T-helper 17 cell (primary cell): Measurements from ENCODE around the gene KSR2. TPM values are rescaled to one million over a fixed set of nuclear protein-coding genes. Genes with fewer than 3 reads are reported as not detected.

ENCODE experiments used
- ATAC-seq: fragments of 150-1000 bp; cut with Tn5 transposase; 2 replicates; pipeline ENCODE4 v1.10.0; 2021; ENCODE audit warnings: mild to moderate bottlenecking, moderate library complexity
- DNase-seq, 3 donors: peaks; one replicate each; pipeline versions ENCODE4 v3.0.0 to v3.0.0-alpha.2; 2020 to 2021
- H3K9me3 ChIP-seq: one replicate; pipeline ENCODE4 v1.7.0; 2013; ENCODE audit warnings: low read length, mild to moderate bottlenecking; ENCODE audit not compliant: control insufficient read depth, poor library complexity, severe bottlenecking
- H3K27ac Mint-ChIP-seq: one replicate; pipeline ENCODE4 v1.8.0; 2022; ENCODE audit warnings: mild to moderate bottlenecking, moderate library complexity, mixed read lengths
- H3K27me3 Mint-ChIP-seq: one replicate; pipeline ENCODE4 v1.8.0; 2022; ENCODE audit warnings: mixed read lengths
- H3K36me3 Mint-ChIP-seq: one replicate; pipeline ENCODE4 v1.8.0; 2022; ENCODE audit warnings: low read depth, mixed read lengths
- H3K4me1 Mint-ChIP-seq: one replicate; pipeline ENCODE4 v1.8.0; 2022; ENCODE audit warnings: mild to moderate bottlenecking, mixed read lengths
- H3K4me3 Mint-ChIP-seq: one replicate; pipeline ENCODE4 v1.8.0; 2022; ENCODE audit warnings: mild to moderate bottlenecking, moderate library complexity, mixed read lengths
- total RNA-seq, 4 donors: library from RNA in 2 of 4; stranded (reverse) in 2 of 4; gene quantifications; one replicate each; pipeline ENCODE4 v1.2.3 and lab custom pipeline; 2022 to 2026

KSR2 gene
- total RNA-seq, 2 donors from 2014 or later = 0.05 to 0.10 TPM

- H3K4me1 Mint-ChIP-seq = no peaks in the 10 kb centered on the region
- H3K27ac Mint-ChIP-seq = no peak overlapping the region
- H3K4me3 Mint-ChIP-seq = no peak overlapping the region
- H3K27me3 Mint-ChIP-seq = no peaks in the 10 kb centered on the region
- no peaks in the 10 kb centered on the region for H3K9me3 ChIP-seq
- no peak for ATAC-seq
- no peaks in the 10 kb centered on the region for H3K36me3 Mint-ChIP-seq
- no peak for DNase-seq
Observed at GRCh38 chr12:117622087-117622486, 346.7 kb downstream of the KSR2 start.

DNA sequence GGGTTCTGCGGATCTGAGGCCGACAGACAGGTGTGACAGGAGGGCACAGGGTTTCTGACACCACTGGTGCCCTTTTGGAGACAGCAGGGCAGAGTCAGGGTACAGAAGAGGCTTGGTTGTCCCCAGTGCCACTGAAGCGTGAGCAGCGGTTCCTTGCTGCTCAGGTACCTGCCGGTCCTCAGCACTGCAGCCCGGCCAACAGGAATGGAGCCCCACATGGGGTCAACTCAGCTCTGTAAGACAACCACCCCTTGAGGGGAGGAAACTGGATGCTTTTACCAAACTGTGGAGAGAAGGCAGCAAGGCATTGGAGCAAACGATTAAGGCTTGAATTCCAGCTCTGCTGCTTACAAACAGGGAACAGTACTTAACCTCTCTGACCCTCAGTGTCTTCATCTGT is 361.0 kb downstream of the KSR2 start:
- no peaks in the 10 kb centered on the region for H3K27me3 Mint-ChIP-seq
- no peak overlapping the region for H3K4me3 Mint-ChIP-seq
- H3K36me3 Mint-ChIP-seq = no peaks in the 10 kb centered on the region
- H3K27ac Mint-ChIP-seq = no peak overlapping the region
- DNase-seq (no peak), ATAC-seq (no peak)
- H3K9me3 ChIP-seq = no peaks in the 10 kb centered on the region
- H3K4me1 Mint-ChIP-seq = no peaks in the 10 kb centered on the region

DNA sequence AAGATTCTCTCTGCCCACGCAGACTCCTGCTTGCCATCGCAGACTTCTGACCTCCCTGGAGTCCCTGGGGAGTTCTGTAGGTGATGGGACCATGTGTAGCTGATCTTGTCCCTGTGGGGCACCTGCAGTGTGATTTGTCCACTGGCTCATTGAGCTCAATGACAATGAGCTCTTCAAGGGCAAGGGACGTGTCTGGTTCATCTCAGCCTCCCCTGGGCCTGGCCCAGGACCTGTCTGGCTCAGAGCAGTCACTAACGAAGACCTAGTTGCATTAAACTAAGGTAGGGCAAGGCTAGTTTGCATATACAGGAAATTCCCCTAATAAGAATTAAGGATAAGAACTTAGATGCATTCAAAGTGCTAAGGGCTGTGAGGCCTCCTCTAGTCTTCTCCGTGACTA is 361.8 kb downstream of the KSR2 start:
- no peaks in the 10 kb centered on the region for H3K4me1 Mint-ChIP-seq
- no peak for DNase-seq
- H3K27me3 Mint-ChIP-seq = no peaks in the 10 kb centered on the region
- H3K9me3 ChIP-seq = no peaks in the 10 kb centered on the region
- H3K4me3 Mint-ChIP-seq = no peak overlapping the region
- no peaks in the 10 kb centered on the region for H3K36me3 Mint-ChIP-seq
- no peak overlapping the region for H3K27ac Mint-ChIP-seq
- ATAC-seq = no peak

DNA sequence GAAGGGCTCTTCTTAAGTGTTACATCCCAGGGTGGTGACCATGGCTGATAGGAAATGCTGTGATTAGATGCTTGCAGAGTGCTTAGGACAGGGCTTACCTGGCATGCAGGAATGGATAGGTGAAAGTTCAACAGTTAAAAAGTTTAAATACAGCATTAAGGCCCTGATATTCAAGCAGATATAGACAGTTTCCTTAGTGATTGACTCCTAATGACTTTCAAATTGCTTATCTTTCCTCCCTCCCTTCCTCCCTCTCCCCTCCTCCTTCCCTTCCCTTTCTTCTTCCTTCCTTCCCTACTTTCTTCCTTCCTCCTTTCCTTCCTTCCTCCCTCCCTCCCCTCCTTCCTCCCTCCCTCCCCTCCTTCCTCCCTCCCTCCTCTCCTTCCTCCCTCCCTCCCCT is 362.8 kb downstream of the KSR2 start:
- H3K4me1 Mint-ChIP-seq = no peaks in the 10 kb centered on the region
- no peak for ATAC-seq
- H3K36me3 Mint-ChIP-seq = no peaks in the 10 kb centered on the region
- H3K4me3 Mint-ChIP-seq = no peak overlapping the region
- H3K27me3 Mint-ChIP-seq = no peaks in the 10 kb centered on the region
- DNase-seq = no peak
- no peak overlapping the region for H3K27ac Mint-ChIP-seq
- H3K9me3 ChIP-seq = no peaks in the 10 kb centered on the region

DNA sequence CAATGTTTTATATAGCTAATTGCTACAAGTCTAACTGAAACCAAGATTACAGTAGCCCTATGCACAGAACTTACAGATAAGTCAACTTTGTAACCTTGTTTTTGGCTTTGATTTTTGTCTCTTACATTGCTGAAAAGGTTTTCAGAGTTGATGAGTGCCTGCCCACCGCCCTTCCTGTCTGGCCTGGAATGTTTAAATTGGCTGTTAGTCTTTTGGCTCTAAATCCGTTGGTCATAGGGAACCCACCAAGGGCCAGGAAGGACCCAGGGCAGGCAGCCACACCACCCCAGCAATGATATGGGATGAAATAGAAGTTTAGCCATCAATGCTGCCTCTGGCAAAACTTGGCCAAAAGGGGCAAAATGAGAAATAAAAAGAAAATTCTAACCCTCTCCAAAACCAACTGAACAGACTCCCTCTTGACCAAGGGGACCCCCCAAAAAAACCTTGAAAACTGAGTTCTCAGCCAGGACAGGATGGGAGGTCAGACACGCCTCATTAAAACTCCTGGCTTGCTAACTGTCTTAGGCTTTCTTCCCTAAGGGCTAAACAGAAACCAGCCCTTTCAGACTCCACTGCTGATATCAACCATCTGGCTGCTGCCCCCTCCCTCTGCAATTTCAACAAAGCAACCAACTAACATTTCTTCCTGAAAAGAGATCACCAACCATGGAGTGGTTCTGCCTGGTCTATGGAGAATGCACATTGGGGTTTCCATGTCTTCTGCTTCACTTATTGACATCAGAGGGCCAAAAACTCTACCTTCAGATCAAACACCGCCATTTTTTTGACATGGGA is 365.3 kb downstream of the KSR2 start:
- H3K27me3 Mint-ChIP-seq = no peaks in the 10 kb centered on the region
- no peak overlapping the region for H3K4me3 Mint-ChIP-seq
- H3K4me1 Mint-ChIP-seq = no peaks in the 10 kb centered on the region

GRCh38 chr12:117599849-117600248 is 368.9 kb downstream of the KSR2 start:
- H3K36me3 Mint-ChIP-seq = no peaks in the 10 kb centered on the region
- ATAC-seq (no peak), DNase-seq (no peak)
- H3K4me3 Mint-ChIP-seq = no peak overlapping the region
- no peaks in the 10 kb centered on the region for H3K4me1 Mint-ChIP-seq
- no peak overlapping the region for H3K27ac Mint-ChIP-seq
- no peaks in the 10 kb centered on the region for H3K27me3 Mint-ChIP-seq
- H3K9me3 ChIP-seq = no peaks in the 10 kb centered on the region

More for the DNA sequence above, 365.3 kb downstream of the KSR2 start:
- no peaks in the 10 kb centered on the region for H3K9me3 ChIP-seq
- ATAC-seq (no peak), DNase-seq (no peak)
- no peak overlapping the region for H3K27ac Mint-ChIP-seq
- no peaks in the 10 kb centered on the region for H3K36me3 Mint-ChIP-seq

DNA sequence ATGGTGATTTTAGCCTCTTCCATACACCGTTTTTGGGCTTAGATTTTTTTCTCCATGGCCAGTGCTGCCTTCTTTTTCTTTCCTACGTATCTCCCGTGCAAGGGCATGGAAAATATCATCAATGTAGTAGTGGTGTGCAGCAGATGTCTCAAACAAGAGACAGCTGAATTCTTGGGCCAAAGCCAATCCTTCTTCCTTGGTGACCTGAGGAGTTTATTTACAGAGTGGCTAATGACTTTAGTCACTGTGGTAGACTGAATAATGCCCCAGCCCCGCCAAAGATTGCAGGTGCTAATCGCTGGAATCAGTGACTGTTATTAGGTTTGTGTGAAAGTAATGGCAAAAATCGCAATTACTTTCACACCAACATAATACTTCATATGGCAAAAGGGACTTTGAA is 371.8 kb downstream of the KSR2 start:
- H3K4me1 Mint-ChIP-seq = no peaks in the 10 kb centered on the region
- no peaks in the 10 kb centered on the region for H3K36me3 Mint-ChIP-seq
- H3K4me3 Mint-ChIP-seq = no peak overlapping the region
- ATAC-seq (no peak), DNase-seq (no peak)
- no peaks in the 10 kb centered on the region for H3K9me3 ChIP-seq
- no peaks in the 10 kb centered on the region for H3K27me3 Mint-ChIP-seq
- no peak overlapping the region for H3K27ac Mint-ChIP-seq

DNA sequence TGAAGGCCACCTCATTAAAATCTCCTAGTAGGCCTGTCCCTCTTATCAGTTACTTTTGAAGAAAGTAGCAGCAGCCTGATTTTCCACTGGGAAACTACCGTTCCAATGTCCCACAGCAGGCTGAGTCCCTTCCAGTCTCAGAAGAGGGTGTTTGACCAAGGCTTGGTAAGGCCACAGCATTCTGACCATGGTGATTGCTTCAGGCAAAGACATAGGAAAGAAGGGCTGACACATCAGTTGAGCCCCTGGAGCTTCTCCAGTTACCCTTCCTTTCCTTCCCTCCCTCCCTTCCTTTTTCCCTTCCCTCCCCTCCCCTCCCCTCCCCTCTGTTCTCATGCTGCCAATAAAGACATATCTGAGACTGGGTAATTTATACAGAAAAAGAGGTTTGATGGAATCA is 373.0 kb downstream of the KSR2 start:
- Mint-ChIP-seq H3K27ac (no peak overlapping the region), H3K36me3 (no peaks in the 10 kb centered on the region), H3K4me3 (no peak overlapping the region), H3K27me3 (no peaks in the 10 kb centered on the region), H3K4me1 (no peaks in the 10 kb centered on the region)
- DNase-seq (no peak), ATAC-seq (no peak)
- no peaks in the 10 kb centered on the region for H3K9me3 ChIP-seq

- H3K4me3 Mint-ChIP-seq = no peak overlapping the region
- no peaks in the 10 kb centered on the region for H3K27me3 Mint-ChIP-seq
- no peaks in the 10 kb centered on the region for H3K36me3 Mint-ChIP-seq
- H3K27ac Mint-ChIP-seq = no peak overlapping the region
- H3K4me1 Mint-ChIP-seq = no peaks in the 10 kb centered on the region
- no peak for ATAC-seq
- H3K9me3 ChIP-seq = no peaks in the 10 kb centered on the region
- DNase-seq = no peak
Observed at GRCh38 chr12:117594481-117594880, 374.3 kb downstream of the KSR2 start.

DNA sequence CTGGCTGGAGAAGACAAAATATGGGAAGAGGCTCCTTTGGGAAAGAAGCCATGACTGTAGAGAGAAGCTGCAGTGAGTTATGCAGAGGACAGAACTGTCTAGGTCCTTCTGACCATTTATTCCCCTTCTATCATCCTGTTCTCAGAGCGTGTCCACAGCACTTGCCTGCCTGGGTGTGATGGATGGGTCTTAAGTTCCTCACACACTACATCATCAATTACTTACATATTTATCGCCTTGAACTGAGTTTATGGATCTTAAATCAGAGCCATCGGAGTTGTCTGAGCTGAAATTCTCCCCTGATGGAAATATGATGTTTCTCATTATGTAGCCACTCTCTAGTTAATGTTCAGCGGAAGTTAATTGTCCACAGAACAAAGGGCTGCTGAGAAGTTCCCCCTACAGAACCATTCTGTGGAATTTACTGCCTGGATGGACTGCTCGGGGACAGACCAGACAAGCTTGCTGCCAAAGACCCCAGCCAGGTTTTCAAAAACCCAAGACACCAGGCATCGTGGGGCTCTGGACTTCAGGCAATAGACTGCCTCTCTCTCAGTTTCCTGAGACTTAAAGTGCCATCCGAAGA is 374.9 kb downstream of the KSR2 start:
- H3K27ac Mint-ChIP-seq = no peak overlapping the region
- no peak for DNase-seq

GRCh38 chr12:117592588-117593305 is 376.0 kb downstream of the KSR2 start:
- no peak overlapping the region for H3K27ac Mint-ChIP-seq
- ATAC-seq (no peak), DNase-seq (no peak)
- H3K4me3 Mint-ChIP-seq = no peak overlapping the region
- H3K27me3 Mint-ChIP-seq = no peaks in the 10 kb centered on the region
- H3K9me3 ChIP-seq = no peaks in the 10 kb centered on the region
- no peaks in the 10 kb centered on the region for H3K4me1 Mint-ChIP-seq
- no peaks in the 10 kb centered on the region for H3K36me3 Mint-ChIP-seq

More for the DNA sequence above, 374.9 kb downstream of the KSR2 start:
- no peaks in the 10 kb centered on the region for H3K4me1 Mint-ChIP-seq
- no peaks in the 10 kb centered on the region for H3K9me3 ChIP-seq
- H3K4me3 Mint-ChIP-seq = no peak overlapping the region
- H3K27me3 Mint-ChIP-seq = no peaks in the 10 kb centered on the region
- ATAC-seq = no peak
- H3K36me3 Mint-ChIP-seq = no peaks in the 10 kb centered on the region

DNA sequence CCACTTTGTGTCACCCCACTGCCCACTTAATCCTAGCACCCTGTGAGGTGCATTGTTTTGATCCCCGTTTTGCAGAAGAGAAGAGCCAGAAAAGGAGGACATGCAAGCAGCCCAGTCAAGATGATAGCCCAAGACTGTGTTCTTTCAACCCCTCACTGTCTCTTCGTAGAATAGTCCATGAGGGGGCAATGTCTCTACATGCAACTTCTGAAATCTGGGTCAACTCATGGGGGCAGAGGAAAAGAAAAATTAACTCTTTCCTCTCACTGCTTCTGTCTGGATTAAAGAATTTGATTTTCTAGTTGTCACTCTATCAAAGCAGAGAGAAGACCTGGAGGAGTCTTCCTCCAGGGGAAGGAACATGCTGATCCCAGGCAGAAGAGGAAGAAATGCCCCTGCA is 377.8 kb downstream of the KSR2 start:
- Mint-ChIP-seq H3K27me3 (peaks cover 4% of the 10 kb centered on the region), H3K27ac (no peak overlapping the region), H3K4me3 (no peak overlapping the region), H3K36me3 (no peaks in the 10 kb centered on the region), H3K4me1 (no peaks in the 10 kb centered on the region)
- no peak for DNase-seq
- ATAC-seq = no peak
- no peaks in the 10 kb centered on the region for H3K9me3 ChIP-seq

DNA sequence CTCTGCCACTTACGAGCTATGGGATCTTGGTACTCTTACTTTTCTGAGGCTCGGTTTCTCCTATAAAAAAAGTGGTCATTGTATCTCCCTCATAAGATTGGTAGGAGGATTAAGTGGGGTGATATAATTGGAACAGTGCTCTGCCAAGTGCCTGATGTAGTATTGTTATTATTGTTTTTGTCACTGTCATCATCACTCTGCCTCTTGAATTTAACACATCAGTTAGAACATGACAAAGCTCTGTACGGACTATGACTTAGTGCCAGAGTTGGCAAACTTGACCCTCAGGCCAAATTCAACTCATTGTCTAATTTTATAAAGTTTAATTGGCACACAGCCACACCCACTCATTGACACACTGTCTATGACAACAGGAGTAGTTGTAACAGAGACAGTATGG is 378.4 kb downstream of the KSR2 start:
- no peaks in the 10 kb centered on the region for H3K4me1 Mint-ChIP-seq
- no peaks in the 10 kb centered on the region for H3K36me3 Mint-ChIP-seq

More for the DNA sequence above, 378.4 kb downstream of the KSR2 start:
- H3K9me3 ChIP-seq = no peaks in the 10 kb centered on the region
- H3K4me3 Mint-ChIP-seq = no peak overlapping the region
- no peak for DNase-seq
- peaks cover 4% of the 10 kb centered on the region for H3K27me3 Mint-ChIP-seq
- ATAC-seq = no peak
- H3K27ac Mint-ChIP-seq = no peak overlapping the region
